A549 treated with DMSO at 1 μM for 4 hours (cell line): ENCODE results near the gene ZNF160. TPM values are rescaled to one million over a fixed set of nuclear protein-coding genes. Genes with fewer than 3 reads are reported as not detected.

Experiments
- total RNA-seq: library from RNA; stranded (reverse); fragments of 200-300 nt; extraction: Qiagen RNA extraction; gene quantifications from 5 replicates; pipeline ENCODE4 v1.2.3, GENCODE V29; 2022; ENCODE audit warnings: low read depth

The ZNF160 gene
- total RNA-seq: 7.2 to 10.6 TPM (median 8.1 TPM) in 5 replicates

GRCh38 chr19:53103234-53104203, at the start of gene ZNF160:
Gene ZNF160, minus strand, starts transcription at chr19:53103422. Its CDS starts 17,146 bp downstream, at chr19:53086276.

DNA sequence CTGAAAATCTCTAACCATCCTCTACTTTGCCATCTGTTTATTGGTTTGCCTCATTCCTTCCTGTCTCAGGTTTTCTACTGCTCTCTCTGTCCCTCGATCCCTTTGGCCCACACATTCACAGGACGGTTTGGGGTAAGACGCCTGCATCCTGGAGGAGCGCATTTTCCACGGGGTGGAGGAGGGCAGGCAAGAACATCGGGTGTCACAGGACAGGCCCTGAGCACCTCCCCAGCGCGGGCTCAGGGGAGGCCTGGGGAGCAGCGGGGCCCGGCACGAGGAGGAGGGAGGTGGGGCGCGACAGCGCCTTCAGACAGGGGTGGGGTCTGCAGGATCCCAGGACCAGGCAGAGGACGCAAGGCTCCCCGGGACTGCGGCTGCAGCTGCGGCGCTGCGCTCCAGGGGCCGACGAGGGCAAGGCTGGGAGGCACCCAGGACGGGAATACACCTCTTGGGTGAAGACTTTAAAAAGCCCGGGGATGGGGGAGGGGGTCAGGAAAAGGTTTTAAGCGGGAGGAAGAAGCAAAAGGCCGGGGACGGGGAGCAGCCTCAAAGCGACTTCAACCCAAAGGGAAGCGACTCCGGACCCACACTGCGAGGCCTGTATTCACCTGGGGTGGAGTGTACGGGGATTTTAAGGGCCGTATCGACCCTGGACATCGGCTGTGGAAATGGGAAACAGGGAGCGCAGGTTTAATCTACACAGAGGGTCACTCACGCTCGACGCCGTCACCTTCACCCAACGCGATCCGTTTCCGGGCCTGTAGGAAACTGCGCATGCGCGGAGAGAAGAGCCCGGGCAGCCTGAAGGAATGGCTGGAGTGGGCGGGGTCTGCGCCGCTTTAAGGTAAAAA, 29.1 kb upstream of the ZNF160 start, which contains the start of gene ZNF415:
TSS of gene ZNF415 (minus strand) at position 770 of the 851 bp plus-strand sequence. CDS start 10,234 bp downstream, outside the sequence.

Other genes starting within 250 kb of the ZNF160 start
- 0.44 to 0.59 TPM (median 0.55 TPM) in 5 replicates for gene ZNF468, start 245.8 kb downstream of the ZNF160 start, total RNA-seq
- not detected in 5 replicates for gene ZNF320, start 205.8 kb downstream of the ZNF160 start, total RNA-seq
- gene ZNF888, start 180.0 kb downstream of the ZNF160 start, total RNA-seq: 0.02 TPM in 1 of 5 replicates, not detected in the others
- gene ZNF816, start 140.5 kb downstream of the ZNF160 start, total RNA-seq: 0.03 to 0.07 TPM (median 0.06 TPM) in 3 of 5 replicates, not detected in the others
- gene ERVV-1, start 89.5 kb downstream of the ZNF160 start, total RNA-seq: not detected in 5 replicates
- gene ERVV-2, start 58.7 kb downstream of the ZNF160 start, total RNA-seq: not detected in 5 replicates
- not detected in 5 replicates for gene ZNF415, start 29.5 kb upstream of the ZNF160 start, total RNA-seq
- not detected in 5 replicates for gene ZNF347, start 55.6 kb upstream of the ZNF160 start, total RNA-seq
- gene ZNF665, start 89.9 kb upstream of the ZNF160 start, total RNA-seq: not detected in 5 replicates
- gene ZNF677, start 151.5 kb upstream of the ZNF160 start, total RNA-seq: not detected in 5 replicates
- gene VN1R2, start 154.9 kb upstream of the ZNF160 start, total RNA-seq: not detected in 5 replicates
- not detected in 5 replicates for gene VN1R4, start 164.3 kb upstream of the ZNF160 start, total RNA-seq
- gene ZNF845, start 230.3 kb upstream of the ZNF160 start, total RNA-seq: 3.5 to 4.6 TPM (median 4.2 TPM) in 5 replicates